ENCODE results near the gene SEC23A.
A peak's percentile ranks its signal among the peaks of the same experiment; 100 is the strongest.
"Not testable (repeated sequence)": the region's sequence is repeated elsewhere in the genome, so short reads cannot be mapped to it uniquely, and the experiment has no call there.

Gene SEC23A

GRCh38 chr14:39055786-39056474 is 47.1 kb downstream of the SEC23A start:
- H3K27ac ChIP-seq (ENCODE audit: insufficient read depth, low read depth, low read length, poor library complexity, severe bottlenecking), result no peak overlapping the region
- H3K27me3 ChIP-seq (ENCODE audit: control insufficient read depth, insufficient read depth, low read length, poor library complexity, severe bottlenecking), result no peaks in the 10 kb centered on the region
- no peak overlapping the region for H3K4me3 ChIP-seq (ENCODE audit: insufficient read depth, low read depth, low read length)
- WGBS, 2 experiments, result 87 to 97% methylated on average over 9 to 10 of the region's 10 CpGs
- H3K9me3 ChIP-seq (ENCODE audit: control insufficient read depth, low read length), result peaks cover 9% of the 10 kb centered on the region
- peaks cover 27% of the 10 kb centered on the region for H3K36me3 ChIP-seq (ENCODE audit: control insufficient read depth, insufficient read depth, low read length)
- no peaks in the 10 kb centered on the region for H3K4me1 ChIP-seq (ENCODE audit: control insufficient read depth, insufficient read depth, low read length)

GRCh38 chr14:39052869-39053454 is 50.1 kb downstream of the SEC23A start:
- H3K36me3 ChIP-seq (ENCODE audit: control insufficient read depth, insufficient read depth, low read length), result peaks cover 28% of the 10 kb centered on the region
- not testable (repeated sequence) for H3K4me3 ChIP-seq (ENCODE audit: insufficient read depth, low read depth, low read length); H3K27ac ChIP-seq (ENCODE audit: insufficient read depth, low read depth, low read length, poor library complexity, severe bottlenecking); H3K4me1 ChIP-seq (ENCODE audit: control insufficient read depth, insufficient read depth, low read length); H3K27me3 ChIP-seq (ENCODE audit: control insufficient read depth, insufficient read depth, low read length, poor library complexity, severe bottlenecking); H3K9me3 ChIP-seq (ENCODE audit: control insufficient read depth, low read length)
- 93 to 94% methylated on average over 5 of the region's 5 CpGs for WGBS, 2 experiments

GRCh38 chr14:39050389-39050788 is 52.6 kb downstream of the SEC23A start:
- Histone ChIP-seq H3K4me3 (ENCODE audit: insufficient read depth, low read depth, low read length) (no peak overlapping the region), H3K27ac (ENCODE audit: insufficient read depth, low read depth, low read length, poor library complexity, severe bottlenecking) (no peak overlapping the region), H3K4me1 (ENCODE audit: control insufficient read depth, insufficient read depth, low read length) (no peaks in the 10 kb centered on the region), H3K9me3 (ENCODE audit: control insufficient read depth, low read length) (no peaks in the 10 kb centered on the region), H3K36me3 (ENCODE audit: control insufficient read depth, insufficient read depth, low read length) (peaks cover 24% of the 10 kb centered on the region), H3K27me3 (ENCODE audit: control insufficient read depth, insufficient read depth, low read length, poor library complexity, severe bottlenecking) (no peaks in the 10 kb centered on the region)
- WGBS, 2 experiments, result 95 to 97% methylated on average over 2 of the region's 2 CpGs

GRCh38 chr14:39045889-39046288 is 57.1 kb downstream of the SEC23A start:
- H3K27ac ChIP-seq (ENCODE audit: insufficient read depth, low read depth, low read length, poor library complexity, severe bottlenecking); H3K27me3 ChIP-seq (ENCODE audit: control insufficient read depth, insufficient read depth, low read length, poor library complexity, severe bottlenecking); H3K9me3 ChIP-seq (ENCODE audit: control insufficient read depth, low read length); H3K4me1 ChIP-seq (ENCODE audit: control insufficient read depth, insufficient read depth, low read length); H3K4me3 ChIP-seq (ENCODE audit: insufficient read depth, low read depth, low read length): not testable (repeated sequence)
- 89 to 95% methylated on average over 6 of the region's 6 CpGs for WGBS, 2 experiments
- peaks cover 12% of the 10 kb centered on the region for H3K36me3 ChIP-seq (ENCODE audit: control insufficient read depth, insufficient read depth, low read length)

- WGBS, 2 experiments, result 93 to 98% methylated on average over 1 of the region's 1 CpG
- Histone ChIP-seq H3K36me3 (ENCODE audit: control insufficient read depth, insufficient read depth, low read length) (peaks cover 16% of the 10 kb centered on the region), H3K4me1 (ENCODE audit: control insufficient read depth, insufficient read depth, low read length) (no peaks in the 10 kb centered on the region)
Observed at GRCh38 chr14:39043352-39043943, 59.6 kb downstream of the SEC23A start.

GRCh38 chr14:39040529-39040928 is 62.5 kb downstream of the SEC23A start:
- H3K27ac ChIP-seq (ENCODE audit: insufficient read depth, low read depth, low read length, poor library complexity, severe bottlenecking), result no peak overlapping the region
- WGBS, 2 experiments, result 93 to 100% methylated on average over 1 to 2 of the region's 2 CpGs
- no peaks in the 10 kb centered on the region for H3K9me3 ChIP-seq (ENCODE audit: control insufficient read depth, low read length)
- H3K4me1 ChIP-seq (ENCODE audit: control insufficient read depth, insufficient read depth, low read length), result no peaks in the 10 kb centered on the region
- no peaks in the 10 kb centered on the region for H3K27me3 ChIP-seq (ENCODE audit: control insufficient read depth, insufficient read depth, low read length, poor library complexity, severe bottlenecking)
- no peak overlapping the region for H3K4me3 ChIP-seq (ENCODE audit: insufficient read depth, low read depth, low read length)
- H3K36me3 ChIP-seq (ENCODE audit: control insufficient read depth, insufficient read depth, low read length), result peaks cover 4% of the 10 kb centered on the region

More at GRCh38 chr14:39043352-39043943, 59.6 kb downstream of the SEC23A start:
- Histone ChIP-seq H3K9me3 (ENCODE audit: control insufficient read depth, low read length) (no peaks in the 10 kb centered on the region), H3K27me3 (ENCODE audit: control insufficient read depth, insufficient read depth, low read length, poor library complexity, severe bottlenecking) (no peaks in the 10 kb centered on the region), H3K4me3 (ENCODE audit: insufficient read depth, low read depth, low read length) (no peak overlapping the region), H3K27ac (ENCODE audit: insufficient read depth, low read depth, low read length, poor library complexity, severe bottlenecking) (peak overlapping the region; percentile 21)

- WGBS, 2 experiments, result 92 to 96% methylated on average over 2 of the region's 2 CpGs
- H3K4me3 ChIP-seq (ENCODE audit: insufficient read depth, low read depth, low read length), result no peak overlapping the region
- no peaks in the 10 kb centered on the region for H3K27me3 ChIP-seq (ENCODE audit: control insufficient read depth, insufficient read depth, low read length, poor library complexity, severe bottlenecking)
- H3K4me1 ChIP-seq (ENCODE audit: control insufficient read depth, insufficient read depth, low read length), result no peaks in the 10 kb centered on the region
- H3K9me3 ChIP-seq (ENCODE audit: control insufficient read depth, low read length), result no peaks in the 10 kb centered on the region
- H3K36me3 ChIP-seq (ENCODE audit: control insufficient read depth, insufficient read depth, low read length), result peaks cover 4% of the 10 kb centered on the region
- H3K27ac ChIP-seq (ENCODE audit: insufficient read depth, low read depth, low read length, poor library complexity, severe bottlenecking), result no peak overlapping the region
Observed at GRCh38 chr14:39038542-39038941, 64.5 kb downstream of the SEC23A start.

GRCh38 chr14:39036760-39037159 is 66.3 kb downstream of the SEC23A start:
- H3K4me3 ChIP-seq (ENCODE audit: insufficient read depth, low read depth, low read length), result no peak overlapping the region
- no peaks in the 10 kb centered on the region for H3K4me1 ChIP-seq (ENCODE audit: control insufficient read depth, insufficient read depth, low read length)
- WGBS, 2 experiments, result 94 to 95% methylated on average over 5 of the region's 5 CpGs
- H3K9me3 ChIP-seq (ENCODE audit: control insufficient read depth, low read length), result no peaks in the 10 kb centered on the region
- no peaks in the 10 kb centered on the region for H3K27me3 ChIP-seq (ENCODE audit: control insufficient read depth, insufficient read depth, low read length, poor library complexity, severe bottlenecking)
- H3K36me3 ChIP-seq (ENCODE audit: control insufficient read depth, insufficient read depth, low read length), result peaks cover 4% of the 10 kb centered on the region
- no peak overlapping the region for H3K27ac ChIP-seq (ENCODE audit: insufficient read depth, low read depth, low read length, poor library complexity, severe bottlenecking)

- H3K9me3 ChIP-seq (ENCODE audit: control insufficient read depth, low read length), result no peaks in the 10 kb centered on the region
- H3K4me1 ChIP-seq (ENCODE audit: control insufficient read depth, insufficient read depth, low read length), result no peaks in the 10 kb centered on the region
- H3K36me3 ChIP-seq (ENCODE audit: control insufficient read depth, insufficient read depth, low read length), result peaks cover 7% of the 10 kb centered on the region
- H3K27ac ChIP-seq (ENCODE audit: insufficient read depth, low read depth, low read length, poor library complexity, severe bottlenecking), result no peak overlapping the region
- H3K4me3 ChIP-seq (ENCODE audit: insufficient read depth, low read depth, low read length), result no peak overlapping the region
- no peaks in the 10 kb centered on the region for H3K27me3 ChIP-seq (ENCODE audit: control insufficient read depth, insufficient read depth, low read length, poor library complexity, severe bottlenecking)
Observed at GRCh38 chr14:39035336-39035735, 67.7 kb downstream of the SEC23A start.

GRCh38 chr14:39034481-39035296 is 68.3 kb downstream of the SEC23A start:
- Histone ChIP-seq H3K4me1 (ENCODE audit: control insufficient read depth, insufficient read depth, low read length) (no peaks in the 10 kb centered on the region), H3K4me3 (ENCODE audit: insufficient read depth, low read depth, low read length) (no peak overlapping the region), H3K27ac (ENCODE audit: insufficient read depth, low read depth, low read length, poor library complexity, severe bottlenecking) (no peak overlapping the region), H3K27me3 (ENCODE audit: control insufficient read depth, insufficient read depth, low read length, poor library complexity, severe bottlenecking) (no peaks in the 10 kb centered on the region), H3K36me3 (ENCODE audit: control insufficient read depth, insufficient read depth, low read length) (peaks cover 8% of the 10 kb centered on the region), H3K9me3 (ENCODE audit: control insufficient read depth, low read length) (no peaks in the 10 kb centered on the region)
- WGBS, 2 experiments, result 57 to 67% methylated on average over 3 of the region's 3 CpGs
